C4-2B (cell line): Measurements from ENCODE around the gene FRMD4A.

Experiments used
- H3K27ac ChIP-seq: fragments of 450-650 bp; 2 replicates; pipeline ENCODE4 v1.5.1; 2017
- ZFX ChIP-seq: fragments of 450-650 bp; IDR thresholded peaks from 2 replicates; pipeline ENCODE4 v1.6.1; 2017
- TF ChIP-seq, protein P1 (sequence below): fragments of 450-650 bp; conservative IDR thresholded peaks from 2 replicates; pipeline ENCODE4 v1.5.1; 2017; ENCODE audit warnings: mild to moderate bottlenecking

Gene FRMD4A

DNA sequence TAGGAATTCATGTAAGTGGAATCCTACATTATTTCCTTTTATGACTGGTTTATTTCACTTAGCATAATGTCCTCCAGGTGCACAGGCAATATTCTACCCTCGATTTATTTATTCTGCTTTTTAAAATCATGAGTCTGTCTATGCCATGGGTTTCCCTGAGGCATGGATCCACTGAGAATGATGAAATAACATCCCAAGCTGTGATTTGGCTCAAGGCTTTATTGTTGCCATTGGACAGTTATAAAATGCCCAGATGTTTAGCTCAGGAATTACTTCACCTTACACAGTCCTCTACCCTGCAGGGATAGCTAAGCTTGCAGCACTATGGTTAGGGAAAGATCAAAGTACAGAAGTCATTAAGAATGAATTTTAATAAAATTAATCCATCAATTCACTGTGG lies 219.5 kb downstream of the FRMD4A start:
- TF ChIP-seq, protein P1, sequence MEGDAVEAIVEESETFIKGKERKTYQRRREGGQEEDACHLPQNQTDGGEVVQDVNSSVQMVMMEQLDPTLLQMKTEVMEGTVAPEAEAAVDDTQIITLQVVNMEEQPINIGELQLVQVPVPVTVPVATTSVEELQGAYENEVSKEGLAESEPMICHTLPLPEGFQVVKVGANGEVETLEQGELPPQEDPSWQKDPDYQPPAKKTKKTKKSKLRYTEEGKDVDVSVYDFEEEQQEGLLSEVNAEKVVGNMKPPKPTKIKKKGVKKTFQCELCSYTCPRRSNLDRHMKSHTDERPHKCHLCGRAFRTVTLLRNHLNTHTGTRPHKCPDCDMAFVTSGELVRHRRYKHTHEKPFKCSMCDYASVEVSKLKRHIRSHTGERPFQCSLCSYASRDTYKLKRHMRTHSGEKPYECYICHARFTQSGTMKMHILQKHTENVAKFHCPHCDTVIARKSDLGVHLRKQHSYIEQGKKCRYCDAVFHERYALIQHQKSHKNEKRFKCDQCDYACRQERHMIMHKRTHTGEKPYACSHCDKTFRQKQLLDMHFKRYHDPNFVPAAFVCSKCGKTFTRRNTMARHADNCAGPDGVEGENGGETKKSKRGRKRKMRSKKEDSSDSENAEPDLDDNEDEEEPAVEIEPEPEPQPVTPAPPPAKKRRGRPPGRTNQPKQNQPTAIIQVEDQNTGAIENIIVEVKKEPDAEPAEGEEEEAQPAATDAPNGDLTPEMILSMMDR: no peak
- TF ChIP-seq ZFX: no peak
- H3K27ac ChIP-seq: no peak overlapping the region

DNA sequence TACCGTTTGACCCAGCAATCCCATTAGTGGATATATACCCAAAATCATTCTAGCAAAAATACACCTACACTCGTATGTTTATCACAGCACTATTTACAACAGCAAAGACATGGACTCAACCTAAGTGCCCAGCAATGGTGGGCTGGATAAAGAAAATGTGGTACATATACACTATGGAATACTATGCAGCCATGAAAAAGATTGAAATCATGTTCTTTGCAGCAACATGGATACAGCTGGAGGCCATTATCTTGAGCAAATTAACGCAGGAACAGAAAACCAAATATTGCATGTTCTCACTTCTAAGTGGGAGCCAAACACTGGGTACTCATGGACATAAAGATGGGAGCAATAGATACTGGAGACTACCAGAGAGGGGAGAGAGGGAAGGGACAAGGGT lies 223.9 kb downstream of the FRMD4A start:
- TF ChIP-seq ZFX: no peak
- TF ChIP-seq, protein P1: no peak
- H3K27ac ChIP-seq: no peak overlapping the region

- H3K27ac ChIP-seq: no peak overlapping the region
- TF ChIP-seq, protein P1: no peak
- no peak for TF ChIP-seq ZFX
Observed at GRCh38 chr10:14102056-14102455, 228.7 kb downstream of the FRMD4A start.

DNA sequence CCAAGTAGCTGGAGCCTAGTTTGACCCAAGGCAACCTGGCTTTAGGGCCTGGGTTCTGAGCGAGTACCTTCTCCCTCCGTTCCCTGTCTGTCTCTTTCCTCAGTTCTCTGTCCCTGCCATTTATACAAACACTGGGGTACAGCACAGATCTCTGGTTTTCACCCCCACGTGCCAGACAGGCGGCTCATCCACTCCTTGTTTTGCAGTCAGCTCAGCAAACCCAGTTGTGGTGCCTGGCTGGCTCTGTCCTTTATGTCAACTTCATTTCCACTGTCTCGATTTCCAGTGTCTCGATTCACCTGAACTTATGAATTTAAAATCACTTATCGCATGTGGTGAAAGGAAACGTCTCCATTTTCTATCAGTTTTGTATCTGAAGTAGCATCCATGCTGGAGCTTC lies 230.8 kb downstream of the FRMD4A start:
- no peak overlapping the region for H3K27ac ChIP-seq
- TF ChIP-seq, protein P1: no peak

DNA sequence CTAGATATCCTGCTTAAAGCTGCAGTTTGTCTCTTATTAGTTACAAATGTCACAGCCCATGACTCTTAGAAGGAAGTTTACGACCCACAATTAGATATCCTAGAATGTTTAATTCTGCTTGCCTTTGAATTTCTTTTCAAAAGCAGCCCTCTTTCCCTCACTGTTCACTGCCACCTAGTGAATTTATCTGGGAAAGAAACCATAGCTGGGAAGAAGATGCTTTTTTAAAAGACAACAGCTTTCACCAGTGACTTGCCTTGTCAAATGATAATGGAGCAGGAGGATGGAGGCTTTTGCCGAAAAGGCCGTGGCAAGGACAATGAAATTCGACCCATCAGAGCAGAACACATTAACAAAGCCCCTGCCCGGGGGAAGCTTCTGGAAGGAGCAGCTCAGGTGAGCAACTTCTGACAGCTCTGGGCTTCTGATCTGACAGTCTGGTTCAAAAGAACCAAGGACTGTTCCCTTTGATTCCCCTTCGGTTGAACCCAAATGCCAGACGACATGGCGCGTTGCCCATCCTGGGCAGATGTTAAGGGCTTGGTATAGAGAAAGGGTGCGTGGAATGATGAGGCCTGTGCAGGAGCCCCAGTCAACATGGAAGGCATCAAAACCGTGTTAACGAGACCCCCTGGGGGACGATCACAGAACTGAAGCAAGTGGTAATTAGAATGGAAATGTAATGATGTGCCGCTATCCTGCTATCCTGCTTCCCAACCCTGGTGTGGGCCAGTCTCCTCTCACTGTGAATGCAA lies 236.8 kb downstream of the FRMD4A start:
- TF ChIP-seq ZFX: no peak
- TF ChIP-seq, protein P1: peak; percentile 56
- H3K27ac ChIP-seq: no peak overlapping the region

DNA sequence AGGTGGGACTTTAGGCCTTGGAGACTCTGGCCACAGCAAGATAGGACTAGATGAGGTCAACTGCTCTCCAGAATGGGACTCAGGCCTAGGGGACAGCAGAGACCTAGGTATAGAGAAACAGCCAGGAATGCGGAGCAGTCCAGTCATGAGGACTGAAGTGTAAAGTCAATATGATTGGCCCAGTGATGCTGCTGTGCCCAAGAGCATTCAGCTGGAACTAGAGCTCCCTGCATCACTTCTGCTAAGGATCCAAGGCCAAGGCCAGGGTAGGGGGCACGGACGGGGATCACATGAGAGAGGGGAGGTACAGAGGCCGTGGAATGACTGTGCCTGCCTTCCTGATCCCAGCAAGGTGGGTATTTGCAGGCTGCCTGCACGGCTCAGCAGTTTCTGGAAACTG lies 237.9 kb downstream of the FRMD4A start:
- TF ChIP-seq, protein P1: no peak
- no peak for TF ChIP-seq ZFX
- no peak overlapping the region for H3K27ac ChIP-seq

- no peak overlapping the region for H3K27ac ChIP-seq
- TF ChIP-seq ZFX: no peak
- TF ChIP-seq, protein P1: no peak
Observed at GRCh38 chr10:14089556-14090292, 241.0 kb downstream of the FRMD4A start.
